Osteoblast (primary cell): ENCODE results near the gene PHF20. TPM values are rescaled to one million over a fixed set of nuclear protein-coding genes. Genes with fewer than 3 reads are reported as not detected.

Source experiments
- DNase-seq: peaks from one replicate; pipeline ENCODE4 v3.0.0; 2011; ENCODE audit warnings: low spot score, mixed read lengths; ENCODE audit not compliant: insufficient read length; ENCODE audit errors: missing footprints
- H2AFZ ChIP-seq: 2 replicates; pipeline ENCODE4 v1.6.0; 2011; ENCODE audit warnings: mild to moderate bottlenecking, low read length
- H3K27ac ChIP-seq: 2 replicates; pipeline ENCODE4 v1.5.1; 2011; ENCODE audit warnings: mild to moderate bottlenecking, low read depth, low read length, moderate library complexity
- H3K27me3 ChIP-seq: 2 replicates; pipeline ENCODE4 v1.6.0; 2012; ENCODE audit warnings: mild to moderate bottlenecking, control low read depth, inconsistent platforms, low read length, moderate library complexity; ENCODE audit not compliant: insufficient read depth
- H3K36me3 ChIP-seq: 2 replicates; pipeline ENCODE4 v1.5.1; 2011; ENCODE audit warnings: mild to moderate bottlenecking, low read length, control low read depth, moderate library complexity; ENCODE audit not compliant: insufficient read depth
- H3K4me1 ChIP-seq: 2 replicates; pipeline ENCODE4 v1.5.1; 2011; ENCODE audit warnings: mild to moderate bottlenecking, low read length, control low read depth, moderate library complexity; ENCODE audit not compliant: insufficient read depth
- H3K4me2 ChIP-seq: 2 replicates; pipeline ENCODE4 v1.6.0; 2011; ENCODE audit warnings: mild to moderate bottlenecking, low read length; ENCODE audit not compliant: insufficient read depth
- H3K4me3 ChIP-seq: fragments of 200-600 bp; sonication (generic); 3 replicates; pipeline ENCODE4 v1.5.1; 2012; ENCODE audit warnings: mild to moderate bottlenecking, low read length, inconsistent platforms; ENCODE audit not compliant: insufficient read depth
- H3K79me2 ChIP-seq: 2 replicates; pipeline ENCODE4 v1.6.0; 2012; ENCODE audit warnings: mild to moderate bottlenecking, low read length, control low read depth, inconsistent platforms; ENCODE audit not compliant: insufficient read depth
- H3K9me3 ChIP-seq: 2 replicates; pipeline ENCODE4 v1.5.1; 2011; ENCODE audit warnings: low read depth, low read length, control low read depth
- H4K20me1 ChIP-seq: 2 replicates; pipeline ENCODE4 v1.6.0; 2012; ENCODE audit warnings: mild to moderate bottlenecking, low read length, control low read depth; ENCODE audit not compliant: insufficient read depth
- total RNA-seq: library from RNA; depleted of rRNA; stranded (reverse); fragments of >200 nt; gene quantifications from 2 replicates; pipeline ENCODE4 v1.2.3, GENCODE V29; 2012
- TF ChIP-seq, protein P1 (sequence below): IDR thresholded peaks from 2 replicates; pipeline ENCODE4 v1.5.1; 2011; ENCODE audit warnings: mild to moderate bottlenecking, low read depth, low read length, moderate library complexity; ENCODE audit errors: extremely low read depth

Gene PHF20
- total RNA-seq, 1 donor, result 39.1 TPM

DNA sequence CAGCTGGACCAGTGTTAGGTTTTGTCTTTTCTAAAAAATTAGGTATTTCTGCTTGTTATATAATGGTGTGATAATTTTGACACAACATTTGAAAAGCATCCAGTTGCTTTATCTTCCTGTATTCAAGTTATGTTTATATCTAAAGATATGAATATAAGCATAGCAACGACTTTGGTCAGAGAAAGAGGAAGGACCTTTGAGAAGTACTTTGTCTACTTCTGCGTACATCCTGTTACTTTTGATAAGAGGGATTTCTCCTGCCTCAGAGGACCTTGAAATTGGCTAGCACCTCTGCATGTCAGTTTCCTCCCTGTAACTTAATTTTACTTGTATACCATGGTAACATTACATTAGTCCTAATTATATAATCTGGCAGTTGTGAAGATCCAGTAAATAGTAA, 24.8 kb downstream of the PHF20 start:
- H3K27ac ChIP-seq, result no peak overlapping the region
- H3K79me2 ChIP-seq, result peaks cover 87% of the 10 kb centered on the region
- no peaks in the 10 kb centered on the region for H3K27me3 ChIP-seq
- TF ChIP-seq, protein P1, sequence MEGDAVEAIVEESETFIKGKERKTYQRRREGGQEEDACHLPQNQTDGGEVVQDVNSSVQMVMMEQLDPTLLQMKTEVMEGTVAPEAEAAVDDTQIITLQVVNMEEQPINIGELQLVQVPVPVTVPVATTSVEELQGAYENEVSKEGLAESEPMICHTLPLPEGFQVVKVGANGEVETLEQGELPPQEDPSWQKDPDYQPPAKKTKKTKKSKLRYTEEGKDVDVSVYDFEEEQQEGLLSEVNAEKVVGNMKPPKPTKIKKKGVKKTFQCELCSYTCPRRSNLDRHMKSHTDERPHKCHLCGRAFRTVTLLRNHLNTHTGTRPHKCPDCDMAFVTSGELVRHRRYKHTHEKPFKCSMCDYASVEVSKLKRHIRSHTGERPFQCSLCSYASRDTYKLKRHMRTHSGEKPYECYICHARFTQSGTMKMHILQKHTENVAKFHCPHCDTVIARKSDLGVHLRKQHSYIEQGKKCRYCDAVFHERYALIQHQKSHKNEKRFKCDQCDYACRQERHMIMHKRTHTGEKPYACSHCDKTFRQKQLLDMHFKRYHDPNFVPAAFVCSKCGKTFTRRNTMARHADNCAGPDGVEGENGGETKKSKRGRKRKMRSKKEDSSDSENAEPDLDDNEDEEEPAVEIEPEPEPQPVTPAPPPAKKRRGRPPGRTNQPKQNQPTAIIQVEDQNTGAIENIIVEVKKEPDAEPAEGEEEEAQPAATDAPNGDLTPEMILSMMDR, result no peak
- H4K20me1 ChIP-seq, result no peaks in the 10 kb centered on the region
- peaks cover 10% of the 10 kb centered on the region for H3K4me1 ChIP-seq
- H2AFZ ChIP-seq, result no peak overlapping the region
- no peak overlapping the region for H3K4me2 ChIP-seq
- H3K9me3 ChIP-seq, result no peaks in the 10 kb centered on the region
- no peak overlapping the region for H3K4me3 ChIP-seq
- no peak for DNase-seq
- H3K36me3 ChIP-seq, result peaks cover 8% of the 10 kb centered on the region

DNA sequence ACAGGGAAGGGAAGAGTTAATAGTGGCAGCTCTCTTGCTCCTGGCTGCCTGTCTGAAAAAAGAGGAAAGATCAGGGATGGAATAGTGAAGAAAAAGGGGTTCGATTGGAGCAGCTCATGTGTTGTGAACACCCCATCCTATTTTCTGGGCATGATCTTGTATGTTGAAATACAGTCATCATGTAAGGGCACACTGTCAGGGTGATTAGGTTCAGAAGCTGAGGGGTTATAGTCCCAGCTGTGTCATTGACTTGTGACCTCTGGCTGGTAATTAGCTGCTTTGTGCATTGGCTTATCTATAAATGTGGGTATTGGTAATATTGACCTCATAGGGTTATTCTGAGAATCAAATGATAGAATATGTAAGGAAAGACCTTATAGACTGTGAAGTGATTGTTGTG, 30.1 kb downstream of the PHF20 start:
- H2AFZ ChIP-seq, result no peak overlapping the region
- no peaks in the 10 kb centered on the region for H3K27me3 ChIP-seq
- H3K27ac ChIP-seq, result no peak overlapping the region
- peaks cover 28% of the 10 kb centered on the region for H3K36me3 ChIP-seq
- no peaks in the 10 kb centered on the region for H4K20me1 ChIP-seq
- H3K79me2 ChIP-seq, result peaks cover 66% of the 10 kb centered on the region
- TF ChIP-seq, protein P1, result no peak
- no peak overlapping the region for H3K4me2 ChIP-seq
- H3K4me1 ChIP-seq, result no peaks in the 10 kb centered on the region
- no peak for DNase-seq
- H3K4me3 ChIP-seq, result no peak overlapping the region
- no peaks in the 10 kb centered on the region for H3K9me3 ChIP-seq

DNA sequence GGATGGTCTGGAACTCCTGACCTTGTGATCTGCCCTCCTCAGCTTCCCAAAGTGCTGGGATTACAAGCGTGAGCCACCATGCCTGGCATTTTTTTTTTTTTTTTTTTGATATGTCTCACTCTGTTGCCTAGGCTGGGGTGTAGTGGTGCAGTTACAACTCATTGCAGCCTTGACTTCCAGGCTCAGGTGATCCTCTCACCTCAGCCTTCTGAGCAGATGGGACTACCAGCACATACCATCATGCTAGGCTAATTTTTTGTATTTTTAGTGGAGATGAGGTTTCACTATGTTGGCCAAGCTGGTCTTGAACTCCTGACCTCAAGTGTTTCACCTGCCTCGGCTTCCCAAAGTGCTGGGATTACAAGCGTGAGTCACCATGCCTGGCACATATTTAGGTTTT, 34.3 kb downstream of the PHF20 start:
- no peak overlapping the region for H3K4me2 ChIP-seq
- H3K4me3 ChIP-seq, result no peak overlapping the region
- H4K20me1 ChIP-seq, result no peaks in the 10 kb centered on the region
- peaks cover 26% of the 10 kb centered on the region for H3K36me3 ChIP-seq
- TF ChIP-seq, protein P1, result no peak
- H2AFZ ChIP-seq, result no peak overlapping the region
- H3K27me3 ChIP-seq, result no peaks in the 10 kb centered on the region
- H3K79me2 ChIP-seq, result peaks cover 55% of the 10 kb centered on the region
- H3K27ac ChIP-seq, result no peak overlapping the region
- H3K9me3 ChIP-seq, result no peaks in the 10 kb centered on the region
- no peak for DNase-seq
- H3K4me1 ChIP-seq, result no peaks in the 10 kb centered on the region

DNA sequence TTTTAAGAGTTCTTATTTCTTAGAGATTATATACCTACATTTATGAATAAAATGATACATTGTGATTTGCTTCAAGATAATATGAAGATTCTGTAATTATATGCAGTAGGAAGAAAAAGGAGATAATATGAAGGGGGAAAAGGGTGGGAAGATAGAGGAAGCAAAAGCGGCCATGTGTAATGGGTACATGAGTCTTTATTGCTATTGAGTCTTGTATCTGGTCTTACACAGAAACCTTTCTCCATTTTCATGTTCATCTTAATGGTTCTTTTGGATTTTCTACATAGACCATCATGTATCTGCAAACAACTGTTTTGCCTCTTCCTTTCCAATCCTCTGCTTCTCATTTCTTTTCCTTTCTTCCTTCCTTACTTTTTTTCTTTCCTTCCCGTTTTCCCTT, 36.1 kb downstream of the PHF20 start:
- Histone ChIP-seq H3K4me3 (no peak overlapping the region), H4K20me1 (no peaks in the 10 kb centered on the region), H2AFZ (no peak overlapping the region), H3K9me3 (no peaks in the 10 kb centered on the region), H3K4me1 (no peaks in the 10 kb centered on the region), H3K79me2 (peaks cover 51% of the 10 kb centered on the region), H3K4me2 (no peak overlapping the region), H3K36me3 (peaks cover 20% of the 10 kb centered on the region), H3K27me3 (no peaks in the 10 kb centered on the region), H3K27ac (no peak overlapping the region)
- no peak for DNase-seq
- TF ChIP-seq, protein P1, result no peak
